ENCODE measurements around the gene CD81.
"Not testable (repeated sequence)": the region's sequence is repeated elsewhere in the genome, so short reads cannot be mapped to it uniquely, and the experiment has no call there.

Gene CD81

DNA sequence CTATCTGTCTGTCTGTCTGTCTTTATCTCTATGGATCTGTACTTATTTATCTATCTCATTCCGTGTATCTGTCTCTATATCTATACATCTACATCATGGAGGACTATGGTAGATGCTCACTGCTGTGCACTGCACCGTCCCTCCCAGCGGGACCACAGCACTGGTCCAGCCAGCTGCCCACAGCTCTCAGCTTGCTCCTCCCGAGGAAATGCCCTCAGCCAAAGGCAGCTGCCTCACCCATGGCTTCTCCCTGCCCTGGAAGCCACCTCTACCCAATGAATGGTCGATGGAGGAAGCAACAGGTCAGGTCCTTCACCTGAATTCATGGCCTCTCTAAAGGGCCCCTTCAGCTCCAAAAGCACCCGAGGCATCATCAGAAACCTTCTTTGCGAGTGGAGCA, 14.7 kb upstream of the CD81 start:
- H3K9me3 ChIP-seq (ENCODE audit: control extremely low read depth in 1 of 5, control insufficient read depth in 4 of 5, insufficient read depth in 2 of 5, low read depth in 1 of 5, low read length in 4 of 5), result no peaks in the 10 kb centered on the region
- no peak overlapping the region for H3K4me3 ChIP-seq (ENCODE audit: control insufficient read depth in 1 of 7, extremely low read depth in 1 of 7, insufficient read depth in 4 of 7, low read depth in 2 of 7, low read length in 6 of 7)
- H3K36me3 ChIP-seq (ENCODE audit: control insufficient read depth in 4 of 4, insufficient read depth in 4 of 4, low read length in 3 of 4), result no peaks in the 10 kb centered on the region
- H3K27me3 ChIP-seq (replicated peaks in 2 of 5; ENCODE audit: control insufficient read depth in 4 of 5, insufficient read depth in 5 of 5, low read length in 4 of 5), result peaks cover 0 to 15% (median 0%) of the 10 kb centered on the region in 5 experiments
- ChIA-PET CTCF (no interaction called here), POLR2A (interaction anchor here (0.6 to 1.6 kb wide), 2 partner anchors 14 to 37 kb away, joined by 3 to 5 read pairs; partner anchors contain the start of gene CD81)
- WGBS (ENCODE audit: insufficient coverage), result 97% methylated on average over 6 of the region's 7 CpGs
- H3K27ac ChIP-seq (ENCODE audit: insufficient read depth in 1 of 2, low read depth in 1 of 2, low read length in 2 of 2, poor library complexity in 1 of 2, severe bottlenecking in 2 of 2), result no peak overlapping the region
- no peak for DNase-seq
- peaks cover 0 to 25% (median 11%) of the 10 kb centered on the region in 4 experiments for H3K4me1 ChIP-seq (ENCODE audit: control extremely low read depth in 1 of 4, control insufficient read depth in 4 of 4, insufficient read depth in 4 of 4, low read length in 3 of 4)

DNA sequence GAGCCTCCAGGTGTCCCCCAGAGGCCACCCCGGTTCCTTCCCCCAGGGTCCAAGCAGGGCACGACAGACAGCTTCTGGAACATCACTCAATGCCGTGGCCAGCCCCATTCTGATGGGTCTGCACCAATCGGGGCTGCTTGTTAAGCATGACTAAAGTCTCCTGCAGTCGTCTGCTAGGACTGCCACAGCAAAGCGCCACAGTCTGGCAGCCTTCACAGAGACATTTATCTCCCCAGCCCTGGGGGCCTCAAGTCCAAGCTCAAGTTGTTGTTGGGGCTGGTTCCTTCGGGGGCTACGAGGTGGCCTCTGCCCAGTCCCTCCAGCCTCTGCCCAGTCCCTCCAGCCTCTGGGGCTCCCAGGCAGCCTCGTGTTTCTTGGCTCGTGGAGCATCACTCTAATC, 14.0 kb upstream of the CD81 start:
- Histone ChIP-seq H3K27me3 (replicated peaks in 2 of 5; ENCODE audit: control insufficient read depth in 4 of 5, insufficient read depth in 5 of 5, low read length in 4 of 5) (peaks cover 0 to 15% (median 0%) of the 10 kb centered on the region in 5 experiments), H3K36me3 (ENCODE audit: control insufficient read depth in 4 of 4, insufficient read depth in 4 of 4, low read length in 3 of 4) (no peaks in the 10 kb centered on the region), H3K27ac (ENCODE audit: insufficient read depth in 1 of 2, low read depth in 1 of 2, low read length in 2 of 2, poor library complexity in 1 of 2, severe bottlenecking in 2 of 2) (no peak overlapping the region), H3K9me3 (ENCODE audit: control extremely low read depth in 1 of 5, control insufficient read depth in 4 of 5, insufficient read depth in 2 of 5, low read depth in 1 of 5, low read length in 4 of 5) (no peaks in the 10 kb centered on the region), H3K4me3 (ENCODE audit: control insufficient read depth in 1 of 7, extremely low read depth in 1 of 7, insufficient read depth in 4 of 7, low read depth in 2 of 7, low read length in 6 of 7) (no peak overlapping the region), H3K4me1 (ENCODE audit: control extremely low read depth in 1 of 4, control insufficient read depth in 4 of 4, insufficient read depth in 4 of 4, low read length in 3 of 4) (peaks cover 0 to 29% (median 14%) of the 10 kb centered on the region in 4 experiments)
- ChIA-PET POLR2A (interaction anchor here (0.6 to 1.6 kb wide), 2 partner anchors 14 to 37 kb away, joined by 3 to 5 read pairs; partner anchors contain the start of gene CD81), CTCF (no interaction called here)
- WGBS (ENCODE audit: insufficient coverage), result 92% methylated on average over 10 of the region's 10 CpGs
- no peak for DNase-seq

DNA sequence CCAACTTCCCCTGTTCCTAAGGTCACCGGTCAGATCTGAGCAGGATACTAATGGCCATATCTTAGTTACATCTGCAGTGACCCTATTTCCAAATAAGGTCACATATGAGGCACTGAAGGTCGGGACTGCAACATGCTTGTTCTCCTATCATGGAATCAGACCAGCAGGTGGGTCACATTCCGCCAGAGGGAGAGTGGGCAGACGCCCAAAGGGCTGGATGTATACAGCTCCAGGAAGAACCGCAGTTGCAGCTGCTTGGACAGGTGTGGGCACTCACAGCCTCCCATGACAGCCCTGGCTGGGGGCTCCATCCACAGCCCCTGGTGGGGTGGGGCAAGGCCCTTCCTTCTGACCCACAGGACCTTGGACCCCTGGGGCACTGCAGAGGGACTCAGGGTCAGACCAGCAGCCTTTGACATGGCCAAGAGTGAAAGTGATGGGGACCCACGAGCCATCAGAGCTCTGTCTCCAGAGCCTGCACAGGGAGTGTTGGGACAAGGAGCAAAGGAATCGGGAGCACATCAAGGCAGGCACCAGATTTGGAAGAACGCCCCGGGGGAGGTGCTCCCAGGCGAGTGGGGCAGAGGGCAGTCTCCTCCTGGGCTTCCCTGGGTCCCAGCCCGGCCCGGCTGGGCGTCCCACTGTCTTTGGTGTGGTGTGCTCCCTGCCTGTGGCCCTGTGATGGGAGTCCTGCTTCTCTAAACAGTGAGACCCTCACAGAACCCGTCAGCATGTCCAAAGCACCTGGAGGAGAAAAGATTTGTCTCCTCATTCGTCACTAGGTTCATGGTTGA, 13.3 kb upstream of the CD81 start:
- Histone ChIP-seq H3K4me1 (ENCODE audit: control extremely low read depth in 1 of 4, control insufficient read depth in 4 of 4, insufficient read depth in 4 of 4, low read length in 3 of 4) (peaks cover 0 to 29% (median 14%) of the 10 kb centered on the region in 4 experiments), H3K4me3 (ENCODE audit: control insufficient read depth in 1 of 7, extremely low read depth in 1 of 7, insufficient read depth in 4 of 7, low read depth in 2 of 7, low read length in 6 of 7) (no peak overlapping the region), H3K27me3 (replicated peaks in 2 of 5; ENCODE audit: control insufficient read depth in 4 of 5, insufficient read depth in 5 of 5, low read length in 4 of 5) (peaks cover 0 to 15% (median 0%) of the 10 kb centered on the region in 5 experiments), H3K36me3 (ENCODE audit: control insufficient read depth in 4 of 4, insufficient read depth in 4 of 4, low read length in 3 of 4) (no peaks in the 10 kb centered on the region), H3K9me3 (ENCODE audit: control extremely low read depth in 1 of 5, control insufficient read depth in 4 of 5, insufficient read depth in 2 of 5, low read depth in 1 of 5, low read length in 4 of 5) (no peaks in the 10 kb centered on the region), H3K27ac (ENCODE audit: insufficient read depth in 1 of 2, low read depth in 1 of 2, low read length in 2 of 2, poor library complexity in 1 of 2, severe bottlenecking in 2 of 2) (no peak overlapping the region)
- ChIA-PET CTCF (no interaction called here), POLR2A (interaction anchor here (1.6 kb wide), 1 partner anchor 13 kb away, joined by 5 read pairs; the partner anchor contains the start of gene CD81)
- no peak for DNase-seq
- WGBS (ENCODE audit: insufficient coverage), result 98% methylated on average over 11 of the region's 15 CpGs

DNA sequence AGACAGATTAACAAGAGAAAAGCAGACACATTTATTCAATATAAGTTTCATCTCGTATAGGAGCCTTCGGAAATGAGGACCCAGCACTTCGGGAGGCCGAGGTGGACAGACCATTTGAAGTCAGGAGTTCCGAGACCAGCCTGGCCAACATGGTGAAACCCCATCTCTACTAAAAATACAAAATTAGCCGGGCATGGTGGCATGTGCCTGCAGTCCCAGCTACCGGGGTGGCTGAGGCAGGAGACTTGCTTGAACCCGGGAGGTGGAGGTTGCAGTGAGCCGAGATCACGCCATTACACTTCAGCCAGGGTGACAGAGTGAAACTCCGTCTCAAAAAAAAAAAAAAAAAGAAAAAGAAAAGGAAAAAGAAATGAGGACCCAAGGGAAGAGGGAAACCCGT, 12.7 kb upstream of the CD81 start:
- H3K27ac ChIP-seq (ENCODE audit: insufficient read depth in 1 of 2, low read depth in 1 of 2, low read length in 2 of 2, poor library complexity in 1 of 2, severe bottlenecking in 2 of 2); DNase-seq; CTCF ChIA-PET; H3K9me3 ChIP-seq (ENCODE audit: control extremely low read depth in 1 of 5, control insufficient read depth in 4 of 5, insufficient read depth in 2 of 5, low read depth in 1 of 5, low read length in 4 of 5); H3K4me3 ChIP-seq (ENCODE audit: control insufficient read depth in 1 of 7, extremely low read depth in 1 of 7, insufficient read depth in 4 of 7, low read depth in 2 of 7, low read length in 6 of 7); H3K36me3 ChIP-seq (ENCODE audit: control insufficient read depth in 4 of 4, insufficient read depth in 4 of 4, low read length in 3 of 4); POLR2A ChIA-PET: not testable (repeated sequence)
- peaks cover 0 to 29% (median 14%) of the 10 kb centered on the region in 4 experiments for H3K4me1 ChIP-seq (ENCODE audit: control extremely low read depth in 1 of 4, control insufficient read depth in 4 of 4, insufficient read depth in 4 of 4, low read length in 3 of 4)
- WGBS (ENCODE audit: insufficient coverage), result 97% methylated on average over 12 of the region's 12 CpGs
- H3K27me3 ChIP-seq (replicated peaks in 2 of 5; ENCODE audit: control insufficient read depth in 4 of 5, insufficient read depth in 5 of 5, low read length in 4 of 5), result peaks cover 0 to 15% (median 0%) of the 10 kb centered on the region in 5 experiments

DNA sequence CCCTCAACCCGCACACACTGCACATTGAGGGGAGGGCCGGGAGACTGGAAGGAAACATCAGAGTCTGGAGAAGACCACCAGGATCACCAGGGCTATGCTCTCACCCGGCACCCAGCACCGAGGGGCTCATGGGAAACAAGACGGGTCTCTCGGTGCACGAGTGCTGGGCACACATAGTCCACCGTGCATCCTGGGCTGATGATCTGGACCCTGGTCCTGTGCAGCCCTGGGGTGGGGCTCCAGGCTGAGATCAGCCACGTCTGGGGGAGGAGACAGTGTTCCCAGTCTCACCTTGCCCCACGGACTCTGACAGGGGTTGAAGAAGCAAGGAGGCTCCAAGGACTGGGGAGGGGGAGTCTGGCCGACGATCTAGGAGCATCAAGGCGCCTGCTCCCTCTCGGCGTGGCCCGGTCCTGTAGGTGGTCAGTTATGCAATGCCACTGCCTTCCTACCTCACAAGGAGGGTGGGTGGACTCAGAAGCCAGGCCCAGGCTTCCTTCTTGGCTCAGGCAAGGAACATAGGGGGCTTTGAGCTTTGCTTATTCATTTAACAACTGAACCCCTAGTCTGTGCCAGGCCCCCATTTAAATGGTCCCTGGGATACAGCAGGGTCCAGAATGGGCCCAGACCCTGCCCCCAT, 11.4 kb upstream of the CD81 start:
- H3K4me3 ChIP-seq (ENCODE audit: control insufficient read depth in 1 of 7, extremely low read depth in 1 of 7, insufficient read depth in 4 of 7, low read depth in 2 of 7, low read length in 6 of 7), result peak overlapping the region in 3 of 7 experiments; percentile 33 to 51 (median 48)
- 89% methylated on average over 15 of the region's 16 CpGs for WGBS (ENCODE audit: insufficient coverage)
- ChIA-PET POLR2A (no interaction called here), CTCF (interaction anchor here (1.5 to 1.6 kb wide), 2 partner anchors 12 to 57 kb away, joined by 4 to 5 read pairs; no protein-coding TSS in a partner anchor)
- peaks cover 0 to 29% (median 14%) of the 10 kb centered on the region in 4 experiments for H3K4me1 ChIP-seq (ENCODE audit: control extremely low read depth in 1 of 4, control insufficient read depth in 4 of 4, insufficient read depth in 4 of 4, low read length in 3 of 4)
- H3K9me3 ChIP-seq (ENCODE audit: control extremely low read depth in 1 of 5, control insufficient read depth in 4 of 5, insufficient read depth in 2 of 5, low read depth in 1 of 5, low read length in 4 of 5), result no peaks in the 10 kb centered on the region
- no peak for DNase-seq
- H3K36me3 ChIP-seq (ENCODE audit: control insufficient read depth in 4 of 4, insufficient read depth in 4 of 4, low read length in 3 of 4), result no peaks in the 10 kb centered on the region
- no peak overlapping the region for H3K27ac ChIP-seq (ENCODE audit: insufficient read depth in 1 of 2, low read depth in 1 of 2, low read length in 2 of 2, poor library complexity in 1 of 2, severe bottlenecking in 2 of 2)
- H3K27me3 ChIP-seq (replicated peaks in 2 of 5; ENCODE audit: control insufficient read depth in 4 of 5, insufficient read depth in 5 of 5, low read length in 4 of 5), result peaks cover 0 to 11% (median 0%) of the 10 kb centered on the region in 5 experiments

DNA sequence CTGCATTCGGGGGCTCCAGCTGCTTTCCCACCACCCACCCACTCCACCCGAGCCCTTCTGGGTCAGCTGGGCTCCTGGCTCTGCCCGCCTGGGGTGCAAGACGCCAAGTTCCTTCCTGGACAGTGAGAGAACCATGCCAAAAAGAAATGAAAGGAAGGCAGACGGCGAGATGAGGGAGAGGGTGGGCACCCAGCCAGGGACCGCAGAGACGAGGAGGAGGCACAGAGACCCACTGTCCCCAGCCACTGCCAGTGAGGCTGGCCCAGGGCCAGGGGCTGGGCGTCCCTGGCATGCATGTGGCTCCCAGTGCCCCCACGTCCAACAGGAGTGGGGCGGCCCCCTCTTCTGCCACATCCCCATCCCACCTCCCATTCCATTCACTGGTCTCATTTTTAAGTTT, 10.8 kb upstream of the CD81 start:
- Histone ChIP-seq H3K4me1 (ENCODE audit: control extremely low read depth in 1 of 4, control insufficient read depth in 4 of 4, insufficient read depth in 4 of 4, low read length in 3 of 4) (peaks cover 0 to 29% (median 14%) of the 10 kb centered on the region in 4 experiments), H3K36me3 (ENCODE audit: control insufficient read depth in 4 of 4, insufficient read depth in 4 of 4, low read length in 3 of 4) (no peaks in the 10 kb centered on the region), H3K4me3 (ENCODE audit: control insufficient read depth in 1 of 7, extremely low read depth in 1 of 7, insufficient read depth in 4 of 7, low read depth in 2 of 7, low read length in 6 of 7) (peak overlapping the region in 3 of 7 experiments; percentile 33 to 51 (median 48)), H3K27me3 (replicated peaks in 2 of 5; ENCODE audit: control insufficient read depth in 4 of 5, insufficient read depth in 5 of 5, low read length in 4 of 5) (peaks cover 0 to 11% (median 0%) of the 10 kb centered on the region in 5 experiments), H3K27ac (ENCODE audit: insufficient read depth in 1 of 2, low read depth in 1 of 2, low read length in 2 of 2, poor library complexity in 1 of 2, severe bottlenecking in 2 of 2) (no peak overlapping the region), H3K9me3 (ENCODE audit: control extremely low read depth in 1 of 5, control insufficient read depth in 4 of 5, insufficient read depth in 2 of 5, low read depth in 1 of 5, low read length in 4 of 5) (no peaks in the 10 kb centered on the region)
- peak; percentile 32 to 64 (median 63) for DNase-seq
- ChIA-PET POLR2A (no interaction called here), CTCF (interaction anchor here (1.5 to 2.2 kb wide), 3 partner anchors 12 to 64 kb away, joined by 4 to 6 read pairs (median 5); partner anchors contain the start of genes C11orf21 and TSPAN32)
- WGBS (ENCODE audit: insufficient coverage), result 19% methylated on average over 6 of the region's 11 CpGs

Data from common myeloid progenitor, CD34-positive (primary cell).